Measurements from ENCODE around the gene SF3B2.

- TF ChIP-seq EZH2phosphoT487 (IDR thresholded peaks at IDR 0.05; ENCODE audit: borderline replicate concordance, low read depth, low read length), result no peak
- no peak for TF ChIP-seq CTCF (conservative IDR thresholded peaks at IDR 0.05; ENCODE audit: low read length)
Measured at GRCh38 chr11:66042227-66042995, 9.8 kb upstream of the SF3B2 start.

Data from OCI-LY7 (cell line).